Transverse colon (tissue), 4 donors: ENCODE data around the gene MGAT1. TPM values are rescaled to one million over a fixed set of nuclear protein-coding genes. Genes with fewer than 3 reads are reported as not detected.

Experiments used
- DNase-seq: peaks from one replicate; pipeline ENCODE4 v3.0.0-alpha.2; 2019
- H3K27ac ChIP-seq, 4 donors: fragments of 200-600 bp; sonication (generic); 2 replicates each; pipeline ENCODE4 v1.5.1; 2016 to 2018; ENCODE audit warnings: inconsistent platforms in 4 of 4
- H3K27me3 ChIP-seq: fragments of 200-600 bp; sonication (generic); 2 replicates; pipeline ENCODE4 v1.5.1; 2017; ENCODE audit warnings: inconsistent platforms
- H3K36me3 ChIP-seq, 4 donors: fragments of 200-600 bp; sonication (generic); 2 replicates each; pipeline ENCODE4 v1.5.1; 2017 to 2019; ENCODE audit warnings: inconsistent platforms in 4 of 4
- H3K4me1 ChIP-seq, 4 donors: fragments of 200-600 bp; sonication (generic); 2 replicates each; pipeline ENCODE4 v1.5.1; 2017 to 2020; ENCODE audit warnings: inconsistent platforms in 4 of 4
- H3K4me3 ChIP-seq, 4 donors: fragments of 200-600 bp; sonication (generic); 1 replicate in 1 of 4; 2 replicates in 3 of 4; pipeline versions ENCODE4 v1.5.1 to v1.6.1; 2017 to 2019; ENCODE audit warnings: inconsistent platforms in 4 of 4
- H3K9me3 ChIP-seq, 2 donors: fragments of 200-600 bp; sonication (generic); 2 replicates each; pipeline ENCODE4 v1.5.1; 2017 to 2019; ENCODE audit warnings: inconsistent platforms in 2 of 2
- CTCF ChIP-seq, 5 experiments: fragments of 200-600 bp in 3 of 5; fragments of 450-650 bp in 2 of 5; sonication (generic) in 3 of 5; IDR thresholded peaks; 1 replicate in 2 of 5; 2 replicates in 3 of 5; pipeline ENCODE4 v1.5.1; 2016 to 2017; ENCODE audit warnings: antibody characterized with exemption in 5 of 5, inconsistent platforms in 3 of 5, mild to moderate bottlenecking in 2 of 5, moderate library complexity in 1 of 5
- EP300 ChIP-seq: sonication (generic); formaldehyde crosslinking; IDR thresholded peaks from one replicate; pipeline ENCODE4 v1.6.1; 2017; ENCODE audit warnings: antibody characterized with exemption, low read depth
- POLR2A ChIP-seq: fragments of 450-650 bp; IDR thresholded peaks from one replicate; pipeline ENCODE4 v1.6.1; 2016; ENCODE audit warnings: antibody characterized with exemption, mild to moderate bottlenecking, moderate library complexity
- POLR2AphosphoS5 ChIP-seq, 3 donors: sonication (generic); formaldehyde crosslinking; IDR thresholded peaks; one replicate each; pipeline ENCODE4 v1.6.1; 2016; ENCODE audit warnings: antibody characterized with exemption in 3 of 3
- WGBS, 2 donors: methylation state at CpG; one replicate each; pipeline ENCODE4 v1.1.5; 2018; ENCODE audit warnings: low coverage in 1 of 2; 5-methylcytosine and 5-hydroxymethylcytosine counted together
- in situ Hi-C, 4 donors: fragments of 200-750 bp; cut with MboI; loops; one replicate each; pipeline versions ENCODE4 v1.15.0 to v1.15.1; 2017; ENCODE audit warnings: low sequenced_read_pairs in 3 of 4, low pct_ligation_motif_present in 1 of 4, low pct_unique_long_range_greater_than_20kb in 1 of 4
- intact Hi-C: fragments of 100-400 bp; cut with DNase I; formaldehyde crosslinking; loops from one replicate; pipeline ENCODE4 v1.15.1; 2023; ENCODE audit warnings: low total_unique reads
- total RNA-seq, 4 donors: library from RNA; depleted of rRNA; stranded (reverse); fragments of >200 nt; gene quantifications; one replicate each; pipeline ENCODE4 v1.1.0, GENCODE V29; 2016

Gene MGAT1
- total RNA-seq, 4 donors from 2014 or later = 98.5 to 131 (median 114) TPM

- intact Hi-C loops = no loop called here
- in situ Hi-C loops = loop anchor here in 1 of 4 donors (10.0 kb wide), 1 partner anchor 63 kb away; no protein-coding TSS in a partner anchor
- Histone ChIP-seq H3K4me1 (no peaks in the 10 kb centered on the region), H3K27me3 (no peaks in the 10 kb centered on the region), H3K9me3 (peaks cover 11 to 38% of the 10 kb centered on the region in 2 donors), H3K36me3 (peaks cover 6 to 50% (median 21%) of the 10 kb centered on the region in 4 donors), H3K27ac (no peak overlapping the region), H3K4me3 (no peak overlapping the region)
- no peak for DNase-seq
- WGBS, 2 donors = 83 to 98% methylated on average over 1 of the region's 1 CpG
- TF ChIP-seq POLR2AphosphoS5 (IDR thresholded peaks at IDR 0.05) (no peak), POLR2A (no peak), CTCF (IDR thresholded peaks at IDR 0.05) (no peak), EP300 (no peak)
These were observed 45.7 kb upstream of the MGAT1 start for GRCh38 chr5:180848265-180848664.

GRCh38 chr5:180847026-180847425 is 44.4 kb upstream of the MGAT1 start:
- Histone ChIP-seq H3K9me3 (peaks cover 11 to 38% of the 10 kb centered on the region in 2 donors), H3K36me3 (peaks cover 6 to 46% (median 21%) of the 10 kb centered on the region in 4 donors)
- TF ChIP-seq POLR2A (no peak), POLR2AphosphoS5 (IDR thresholded peaks at IDR 0.05) (no peak), CTCF (IDR thresholded peaks at IDR 0.05) (no peak), EP300 (no peak)

GRCh38 chr5:180844858-180845257 is 42.3 kb upstream of the MGAT1 start:
- Histone ChIP-seq H3K9me3 (peaks cover 2 to 18% of the 10 kb centered on the region in 2 donors), H3K4me3 (no peak overlapping the region), H3K36me3 (peaks cover 0 to 25% (median 7%) of the 10 kb centered on the region in 4 donors), H3K27ac (no peak overlapping the region), H3K27me3 (no peaks in the 10 kb centered on the region), H3K4me1 (no peaks in the 10 kb centered on the region)
- DNase-seq = no peak
- intact Hi-C loops (no loop called here), in situ Hi-C loops (loop anchor here in 1 of 4 donors (10.0 kb wide), 1 partner anchor 60 kb away; no protein-coding TSS in a partner anchor)
- WGBS, 2 donors = 100% methylated on average over 1 of the region's 1 CpG; no CpG with 5 or more reads in 1 of the 2 donors
- TF ChIP-seq EP300 = no peak
- no peak for TF ChIP-seq CTCF (IDR thresholded peaks at IDR 0.05)
- TF ChIP-seq POLR2A = no peak
- no peak for TF ChIP-seq POLR2AphosphoS5 (IDR thresholded peaks at IDR 0.05)

More at GRCh38 chr5:180847026-180847425, 44.4 kb upstream of the MGAT1 start:
- intact Hi-C loops = no loop called here
- WGBS, 2 donors = 55% methylated on average over 3 of the region's 3 CpGs; no CpG with 5 or more reads in 1 of the 2 donors
- Histone ChIP-seq H3K4me3 (no peak overlapping the region), H3K27ac (no peak overlapping the region), H3K27me3 (no peaks in the 10 kb centered on the region), H3K4me1 (no peaks in the 10 kb centered on the region)
- in situ Hi-C loops = loop anchor here in 1 of 4 donors (10.0 kb wide), 1 partner anchor 62 kb away; no protein-coding TSS in a partner anchor
- DNase-seq = no peak

GRCh38 chr5:180844432-180844831 is 41.8 kb upstream of the MGAT1 start:
- intact Hi-C loops = no loop called here
- 80 to 81% methylated on average over 1 to 3 of the region's 3 CpGs for WGBS, 2 donors
- Histone ChIP-seq H3K9me3 (peaks cover 0 to 13% of the 10 kb centered on the region in 2 donors), H3K4me3 (no peak overlapping the region), H3K36me3 (peaks cover 0 to 21% (median 4%) of the 10 kb centered on the region in 4 donors), H3K27me3 (no peaks in the 10 kb centered on the region), H3K27ac (no peak overlapping the region), H3K4me1 (no peaks in the 10 kb centered on the region)
- in situ Hi-C loops = loop anchor here in 1 of 4 donors (10.0 kb wide), 1 partner anchor 60 kb away; no protein-coding TSS in a partner anchor
- TF ChIP-seq POLR2AphosphoS5 (IDR thresholded peaks at IDR 0.05) (no peak), CTCF (IDR thresholded peaks at IDR 0.05) (no peak), EP300 (no peak), POLR2A (no peak)
- DNase-seq = no peak
